Stimulated activated CD4-positive, alpha-beta T cell treated with anti-CD3 and anti-CD28 coated beads, Interleukin-2, amount 100 ng/mL, for 24 hours (primary cell): Measurements from ENCODE around the gene RFPL2.
"Not testable (repeated sequence)": the region's sequence is repeated elsewhere in the genome, so short reads cannot be mapped to it uniquely, and the experiment has no call there.

Source experiments
- DNase-seq, 2 donors: peaks; one replicate each; pipeline ENCODE4 v3.0.0-alpha.2; 2020

RFPL2 gene

GRCh38 chr22:32164075-32164860, 40.6 kb downstream of the RFPL2 start:
- DNase-seq = peak in 1 of 2 donors; percentile 3

- DNase-seq = not testable (repeated sequence)
Observed at GRCh38 chr22:32160411-32160810, 44.5 kb downstream of the RFPL2 start.

GRCh38 chr22:32158712-32159533, 46.0 kb downstream of the RFPL2 start, which contains the start of gene C22orf42:
Gene C22orf42 (minus strand): TSS chr22:32159303. CDS start chr22:32159215, 88 bp downstream.
- DNase-seq = peak in 1 of 2 donors; percentile 3

- DNase-seq = not testable (repeated sequence)
Observed at GRCh38 chr22:32157632-32158031, 47.2 kb downstream of the RFPL2 start.

- DNase-seq = peak in 1 of 2 donors; percentile 2
Observed at GRCh38 chr22:32154727-32155126, 50.1 kb downstream of the RFPL2 start.

GRCh38 chr22:32151641-32152040, 53.2 kb downstream of the RFPL2 start:
- not testable (repeated sequence) for DNase-seq

- not testable (repeated sequence) for DNase-seq
Observed at GRCh38 chr22:32150647-32151046, 54.2 kb downstream of the RFPL2 start.

- not testable (repeated sequence) for DNase-seq
Observed at GRCh38 chr22:32148372-32148771, 56.5 kb downstream of the RFPL2 start.

GRCh38 chr22:32147128-32147527, 57.7 kb downstream of the RFPL2 start:
- DNase-seq = not testable (repeated sequence)

GRCh38 chr22:32144496-32145274, 60.2 kb downstream of the RFPL2 start:
- DNase-seq = no peak

GRCh38 chr22:32142600-32142999, 62.3 kb downstream of the RFPL2 start:
- DNase-seq = no peak

GRCh38 chr22:32140688-32141087, 64.2 kb downstream of the RFPL2 start:
- DNase-seq = not testable (repeated sequence)
